ENCODE results near the gene MAP3K5. TPM values are rescaled to one million over a fixed set of nuclear protein-coding genes. Genes with fewer than 3 reads are reported as not detected.

MAP3K5 gene
- total and polyA plus RNA-seq, 2 donors (not counting 3 experiments of a cell fraction or from before 2014, with no cell fraction given) = 1.5 to 7.0 TPM

DNA sequence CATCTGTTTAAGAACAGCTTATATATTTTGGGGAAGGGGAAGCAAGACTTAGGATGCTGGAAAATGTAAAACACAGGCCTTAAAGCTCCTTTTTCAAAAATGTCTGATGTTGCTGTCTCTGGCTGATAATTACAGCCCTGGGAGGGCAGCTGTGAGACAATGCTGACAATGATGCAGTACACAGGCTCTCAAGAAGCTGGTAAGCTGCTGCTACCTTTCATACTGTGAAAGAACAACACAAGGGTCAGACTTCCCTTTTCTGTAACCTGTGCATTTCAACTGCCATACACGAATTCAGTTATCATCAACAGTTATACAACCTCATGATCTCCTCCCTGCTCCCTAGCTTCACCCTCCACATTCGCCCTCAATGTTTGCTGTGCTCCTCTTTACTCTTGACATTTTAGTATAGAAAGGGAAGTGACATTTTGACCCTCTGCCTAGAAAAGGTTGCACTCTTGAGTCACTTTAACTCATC, 267.3 kb downstream of the MAP3K5 start:
- FAIRE-seq (no peak), DNase-seq (ENCODE audit: low read depth, low spot score) (no peak)
- Histone ChIP-seq H3K27me3 (ENCODE audit: control insufficient read depth in 2 of 2, insufficient read depth in 2 of 2, low read length in 2 of 2) (peaks cover 3 to 9% of the 10 kb centered on the region in 2 experiments), H3K4me3 (replicated peaks in 1 of 3; ENCODE audit: insufficient read depth in 1 of 3, low read depth in 1 of 3, low read length in 3 of 3) (no peak overlapping the region), H3K9ac (replicated peaks; ENCODE audit: extremely low read depth, insufficient read depth, low read length) (no peak overlapping the region), H3K79me2 (ENCODE audit: control insufficient read depth, insufficient read depth, low read length) (no peaks in the 10 kb centered on the region), H4K20me1 (replicated peaks; ENCODE audit: control insufficient read depth, extremely low read depth, insufficient read depth, low read length) (no peaks in the 10 kb centered on the region), H3K27ac (ENCODE audit: insufficient read depth, low read depth, low read length) (no peak overlapping the region), H2AFZ (ENCODE audit: low read depth, low read length) (no peak overlapping the region), H3K9me1 (replicated peaks; ENCODE audit: control insufficient read depth, extremely low read depth, insufficient read depth, low read length) (no peaks in the 10 kb centered on the region), H3K36me3 (ENCODE audit: control insufficient read depth in 2 of 2, extremely low read depth in 1 of 2, insufficient read depth in 2 of 2, low read length in 2 of 2) (no peaks in the 10 kb centered on the region), H3K4me1 (ENCODE audit: control insufficient read depth, extremely low read depth, insufficient read depth, low read length) (no peaks in the 10 kb centered on the region), H3K9me3 (replicated peaks; ENCODE audit: control insufficient read depth, insufficient read depth, low read length) (no peaks in the 10 kb centered on the region), H3K4me2 (ENCODE audit: insufficient read depth, low read length) (no peak overlapping the region)
- intact Hi-C loops (cut with micrococcal nuclease) = no loop called here
- no peak for TF ChIP-seq MYC (IDR thresholded peaks at IDR 0.05; ENCODE audit: low read depth, low read length)
- TF ChIP-seq POLR2A (IDR thresholded peaks at IDR 0.05; ENCODE audit: low read depth, low read length) = no peak
- no peak for TF ChIP-seq POLR2AphosphoS5 (IDR thresholded peaks at IDR 0.05; ENCODE audit: insufficient read depth, low read depth, low read length)
- TF ChIP-seq FOS (IDR thresholded peaks at IDR 0.05; ENCODE audit: borderline replicate concordance, insufficient read depth, low read length) = no peak
- TF ChIP-seq, protein P1, sequence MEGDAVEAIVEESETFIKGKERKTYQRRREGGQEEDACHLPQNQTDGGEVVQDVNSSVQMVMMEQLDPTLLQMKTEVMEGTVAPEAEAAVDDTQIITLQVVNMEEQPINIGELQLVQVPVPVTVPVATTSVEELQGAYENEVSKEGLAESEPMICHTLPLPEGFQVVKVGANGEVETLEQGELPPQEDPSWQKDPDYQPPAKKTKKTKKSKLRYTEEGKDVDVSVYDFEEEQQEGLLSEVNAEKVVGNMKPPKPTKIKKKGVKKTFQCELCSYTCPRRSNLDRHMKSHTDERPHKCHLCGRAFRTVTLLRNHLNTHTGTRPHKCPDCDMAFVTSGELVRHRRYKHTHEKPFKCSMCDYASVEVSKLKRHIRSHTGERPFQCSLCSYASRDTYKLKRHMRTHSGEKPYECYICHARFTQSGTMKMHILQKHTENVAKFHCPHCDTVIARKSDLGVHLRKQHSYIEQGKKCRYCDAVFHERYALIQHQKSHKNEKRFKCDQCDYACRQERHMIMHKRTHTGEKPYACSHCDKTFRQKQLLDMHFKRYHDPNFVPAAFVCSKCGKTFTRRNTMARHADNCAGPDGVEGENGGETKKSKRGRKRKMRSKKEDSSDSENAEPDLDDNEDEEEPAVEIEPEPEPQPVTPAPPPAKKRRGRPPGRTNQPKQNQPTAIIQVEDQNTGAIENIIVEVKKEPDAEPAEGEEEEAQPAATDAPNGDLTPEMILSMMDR (IDR thresholded peaks at IDR 0.05; ENCODE audit: extremely low read depth in 1 of 2, insufficient read depth in 1 of 2, low read depth in 1 of 2, low read length in 2 of 2) = no peak
- no peak for TF ChIP-seq JUN (IDR thresholded peaks at IDR 0.05; ENCODE audit: borderline replicate concordance, insufficient read depth, insufficient read length, low read depth)
- TF ChIP-seq, protein P2, sequence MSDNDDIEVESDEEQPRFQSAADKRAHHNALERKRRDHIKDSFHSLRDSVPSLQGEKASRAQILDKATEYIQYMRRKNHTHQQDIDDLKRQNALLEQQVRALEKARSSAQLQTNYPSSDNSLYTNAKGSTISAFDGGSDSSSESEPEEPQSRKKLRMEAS (IDR thresholded peaks at IDR 0.05; ENCODE audit: insufficient read depth, insufficient read length) = no peak
- TF ChIP-seq GATA2 (IDR thresholded peaks at IDR 0.05; ENCODE audit: insufficient read depth, insufficient read length, low read depth, low read length) = no peak
- no peak for TF ChIP-seq EZH2 (IDR thresholded peaks at IDR 0.05; ENCODE audit: borderline replicate concordance, low read depth, low read length, severe bottlenecking)
- ChIA-PET POLR2A (no interaction called here), CTCF (interaction anchor here (1.5 to 2.4 kb wide), 3 partner anchors 22 to 268 kb away, joined by 5 to 9 read pairs (median 8); partner anchors contain the start of genes MAP3K5 and MAP7)
- no TSS peak for BruUV-seq (replicated peaks)
- dilution Hi-C loops (cut with MboI; ENCODE audit: extremely low pct_ligation_motif_present, low sequenced_read_pairs) = no loop called here

All from endothelial cell of umbilical vein (primary cell).